GM23248 (cell line): ENCODE data around the gene RASSF5. TPM values are rescaled to one million over a fixed set of nuclear protein-coding genes. Genes with fewer than 3 reads are reported as not detected.
"Not testable (repeated sequence)": the region's sequence is repeated elsewhere in the genome, so short reads cannot be mapped to it uniquely, and the experiment has no call there.

Experiments
- DNase-seq: peaks from one replicate; pipeline ENCODE4 v3.0.0-alpha.2; 2015
- H2AFZ ChIP-seq: fragments of 200-600 bp; sonication (generic); 2 replicates; pipeline ENCODE4 v1.6.1; 2016; ENCODE audit warnings: antibody characterized with exemption
- H3F3A ChIP-seq: fragments of 200-600 bp; sonication (generic); 2 replicates; pipeline ENCODE4 v1.6.1; 2016; ENCODE audit warnings: mild to moderate bottlenecking, antibody characterized with exemption, mixed run types; ENCODE audit not compliant: insufficient read depth
- H3K27ac ChIP-seq: fragments of 200-600 bp; sonication (generic); 2 replicates; pipeline ENCODE4 v1.5.1; 2016; ENCODE audit warnings: mild to moderate bottlenecking
- H3K27me3 ChIP-seq: fragments of 200-600 bp; sonication (generic); replicated peaks from 2 replicates; pipeline ENCODE4 v1.6.1; 2016; ENCODE audit warnings: mild to moderate bottlenecking; ENCODE audit not compliant: insufficient read depth
- H3K36me3 ChIP-seq: fragments of 200-600 bp; sonication (generic); 2 replicates; pipeline ENCODE4 v1.6.1; 2016; ENCODE audit warnings: low read depth, mild to moderate bottlenecking
- H3K4me1 ChIP-seq: fragments of 200-600 bp; sonication (generic); 2 replicates; pipeline ENCODE4 v1.6.1; 2016; ENCODE audit warnings: mild to moderate bottlenecking; ENCODE audit not compliant: insufficient read depth
- H3K4me2 ChIP-seq: fragments of 200-600 bp; sonication (generic); one replicate; pipeline ENCODE4 v1.6.1; 2016; ENCODE audit warnings: mild to moderate bottlenecking; ENCODE audit not compliant: unreplicated experiment
- H3K4me3 ChIP-seq: fragments of 200-600 bp; sonication (generic); 2 replicates; pipeline ENCODE4 v1.5.1; 2016; ENCODE audit warnings: mild to moderate bottlenecking
- H3K79me2 ChIP-seq: fragments of 200-600 bp; sonication (generic); 2 replicates; pipeline ENCODE4 v1.6.1; 2016; ENCODE audit warnings: mild to moderate bottlenecking; ENCODE audit not compliant: insufficient read depth
- H3K9ac ChIP-seq: fragments of 200-600 bp; sonication (generic); 2 replicates; pipeline ENCODE4 v1.6.1; 2016; ENCODE audit warnings: mild to moderate bottlenecking
- H3K9me2 ChIP-seq: fragments of 200-600 bp; sonication (generic); 2 replicates; pipeline ENCODE4 v1.6.1; 2016; ENCODE audit warnings: mixed run types, mild to moderate bottlenecking, moderate library complexity; ENCODE audit not compliant: insufficient read depth
- H3K9me3 ChIP-seq: fragments of 200-600 bp; sonication (generic); one replicate; pipeline ENCODE4 v1.6.1; 2017; ENCODE audit warnings: low read depth
- H4K20me1 ChIP-seq: fragments of 200-600 bp; sonication (generic); 2 replicates; pipeline ENCODE4 v1.6.0; 2016; ENCODE audit not compliant: insufficient read depth
- EZH2 ChIP-seq: fragments of 200-600 bp; sonication (generic); IDR thresholded peaks from 2 replicates; pipeline ENCODE4 v1.6.1; 2018; ENCODE audit warnings: antibody characterized with exemption, mild to moderate bottlenecking; ENCODE audit not compliant: insufficient read depth, poor library complexity, severe bottlenecking
- EZH2phosphoT487 ChIP-seq: fragments of 200-600 bp; sonication (generic); IDR thresholded peaks from 2 replicates; pipeline ENCODE4 v1.6.1; 2018; ENCODE audit warnings: antibody characterized with exemption, moderate library complexity, mild to moderate bottlenecking, low read depth; ENCODE audit not compliant: insufficient read depth
- whole genome bisulfite sequencing, 2 experiments: methylation state at CpG; one replicate each; pipeline ENCODE4 v1.1.6; 2015 to 2017; ENCODE audit warnings: low lambda C conversion rate in 2 of 2, low coverage in 1 of 2; ENCODE audit errors: missing lambda C conversion rate in 2 of 2; 5-methylcytosine and 5-hydroxymethylcytosine counted together
- in situ Hi-C: fragments of 300-500 bp; cut with MboI; formaldehyde crosslinking; loops from 2 replicates; pipeline ENCODE4 v1.15.0; 2020
- polyA plus RNA-seq: library from polyadenylated mRNA; unstranded; fragments of >200 nt; fragmentation: Nextera tagmentation; extraction: Ambion mirVana; gene quantifications from 2 replicates; pipeline ENCODE4 v1.2.1, GENCODE V29; 2016
- total RNA-seq: library from RNA; depleted of rRNA; stranded (reverse); fragments of >200 nt; shearing (Covaris generic); gene quantifications from 2 replicates; pipeline ENCODE4 v1.2.3, GENCODE V29; 2014

RASSF5 gene
- total and polyA plus RNA-seq, 2 experiments from 2014 or later = 0.22 to 0.48 TPM

DNA sequence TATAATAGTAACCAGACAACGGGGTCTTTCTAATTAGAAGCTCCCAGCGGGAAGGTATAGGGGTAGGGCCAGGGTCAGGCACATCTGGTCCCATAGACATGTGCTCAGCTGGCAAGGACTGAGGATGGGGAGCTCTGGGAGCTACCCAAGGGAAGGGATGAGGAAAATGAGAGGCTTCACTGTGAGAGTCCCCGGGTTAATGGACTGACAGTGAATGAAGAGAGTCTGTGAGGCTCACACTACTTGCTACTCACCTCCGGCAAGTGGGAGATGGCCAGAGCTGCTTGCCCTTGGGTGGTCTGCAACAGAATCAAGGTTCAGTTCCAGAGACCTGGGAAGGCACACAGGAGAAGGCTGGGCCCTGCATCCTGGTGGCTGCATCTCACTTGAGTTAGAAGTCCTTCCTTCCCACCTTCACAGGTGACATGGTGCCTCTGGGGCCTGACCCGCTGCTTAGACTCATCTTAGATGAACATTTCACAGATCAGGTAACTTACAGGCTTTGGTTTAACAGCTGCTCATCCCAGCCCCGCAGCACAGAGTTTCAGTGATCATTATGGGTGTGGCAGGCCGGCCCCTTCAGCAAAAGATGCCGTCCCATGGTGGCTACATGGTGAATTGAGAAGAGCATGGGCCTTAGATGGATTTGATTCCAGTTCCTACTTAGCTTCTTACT is 73.2 kb downstream of the RASSF5 start:
- Histone ChIP-seq H3K4me1 (peaks cover 15% of the 10 kb centered on the region), H3K9me2 (no peaks in the 10 kb centered on the region), H3K9ac (0 out of 2 replicates have a peak overlapping the region, but pooled peaks have one; percentile 11), H2AFZ (no peak overlapping the region), H3K9me3 (no peaks in the 10 kb centered on the region), H3K79me2 (no peaks in the 10 kb centered on the region), H3K27me3 (no peaks in the 10 kb centered on the region), H3F3A (0 out of 2 replicates have a peak, but pooled peaks cover 16% of the 10 kb centered on the region), H3K36me3 (no peaks in the 10 kb centered on the region), H3K4me2 (no peak overlapping the region), H3K4me3 (no peak overlapping the region), H3K27ac (peak overlapping the region; percentile 44), H4K20me1 (no peaks in the 10 kb centered on the region)
- no peak for DNase-seq
- in situ Hi-C loops = loop anchor here (10.0 kb wide), 1 partner anchor 76 kb away; the partner anchor contains the start of gene RASSF5
- no peak for TF ChIP-seq EZH2
- no peak for TF ChIP-seq EZH2phosphoT487
- WGBS, 2 experiments = 76 to 80% methylated on average over 8 of the region's 8 CpGs

DNA sequence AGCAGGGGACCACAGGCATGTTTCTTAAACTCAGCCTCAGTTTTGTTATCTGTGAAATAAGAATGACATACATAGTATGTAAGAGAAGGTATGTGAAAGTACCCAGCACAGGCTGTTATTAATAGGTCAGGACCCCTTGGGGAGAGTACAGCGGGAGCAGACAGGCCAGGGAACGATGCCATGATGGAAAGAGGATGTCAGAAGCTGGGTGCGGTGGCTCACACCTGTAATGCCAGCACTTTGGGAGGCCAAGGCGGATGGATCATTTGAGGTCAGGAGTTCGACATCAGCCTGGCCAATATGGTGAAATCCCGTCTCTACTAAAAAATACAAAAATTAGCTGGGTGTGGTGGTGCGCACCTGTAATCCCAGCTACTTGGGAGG is 73.8 kb downstream of the RASSF5 start:
- H3K4me2 ChIP-seq, H3K79me2 ChIP-seq, H3K9me2 ChIP-seq, H4K20me1 ChIP-seq, H3K9me3 ChIP-seq, H2AFZ ChIP-seq, H3K4me3 ChIP-seq, H3K36me3 ChIP-seq, H3K9ac ChIP-seq, H3K27me3 ChIP-seq, DNase-seq, H3K27ac ChIP-seq: not testable (repeated sequence)
- WGBS, 2 experiments = 95 to 97% methylated on average over 6 to 7 of the region's 7 CpGs
- in situ Hi-C loops = loop anchor here (10.0 kb wide), 1 partner anchor 76 kb away; the partner anchor contains the start of gene RASSF5
- Histone ChIP-seq H3F3A (0 out of 2 replicates have a peak, but pooled peaks cover 16% of the 10 kb centered on the region), H3K4me1 (peaks cover 15% of the 10 kb centered on the region)

DNA sequence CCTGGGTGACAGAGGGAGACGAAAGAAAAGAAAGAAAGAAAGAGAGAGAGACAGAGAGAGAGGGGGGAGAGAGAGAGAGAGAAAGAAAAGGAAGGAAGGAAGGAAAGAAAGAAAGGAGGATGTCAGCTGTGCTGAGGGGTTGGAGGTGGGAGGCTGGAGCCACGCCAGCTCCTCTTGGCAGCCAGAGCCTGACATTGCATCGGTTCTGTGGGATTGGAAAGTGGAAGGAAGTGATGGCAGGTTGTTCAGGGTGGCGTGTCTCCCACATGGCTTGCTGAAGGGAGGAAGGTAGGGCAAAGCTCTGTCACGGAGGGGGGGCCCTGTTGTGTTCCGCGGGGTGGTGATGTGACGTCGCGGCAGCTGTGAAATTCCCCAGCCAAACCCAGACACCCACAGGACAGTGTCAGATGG is 74.2 kb downstream of the RASSF5 start:
- in situ Hi-C loops = loop anchor here (10.0 kb wide), 1 partner anchor 77 kb away; the partner anchor contains the start of gene RASSF5
- no peaks in the 10 kb centered on the region for H3K36me3 ChIP-seq
- no peaks in the 10 kb centered on the region for H3K9me3 ChIP-seq
- H2AFZ ChIP-seq = no peak overlapping the region
- no peak overlapping the region for H3K4me3 ChIP-seq
- H3K9me2 ChIP-seq = no peaks in the 10 kb centered on the region
- WGBS, 2 experiments = 57 to 59% methylated on average over 8 to 10 of the region's 10 CpGs
- TF ChIP-seq EZH2 = no peak
- no peak for TF ChIP-seq EZH2phosphoT487
- H3K4me2 ChIP-seq = no peak overlapping the region
- no peak overlapping the region for H3K27ac ChIP-seq
- H3K79me2 ChIP-seq = no peaks in the 10 kb centered on the region
- H4K20me1 ChIP-seq = no peaks in the 10 kb centered on the region
- H3F3A ChIP-seq = 0 out of 2 replicates have a peak, but pooled peaks cover 16% of the 10 kb centered on the region
- H3K27me3 ChIP-seq = no peaks in the 10 kb centered on the region
- H3K9ac ChIP-seq = no peak overlapping the region
- H3K4me1 ChIP-seq = peaks cover 15% of the 10 kb centered on the region
- no peak for DNase-seq

DNA sequence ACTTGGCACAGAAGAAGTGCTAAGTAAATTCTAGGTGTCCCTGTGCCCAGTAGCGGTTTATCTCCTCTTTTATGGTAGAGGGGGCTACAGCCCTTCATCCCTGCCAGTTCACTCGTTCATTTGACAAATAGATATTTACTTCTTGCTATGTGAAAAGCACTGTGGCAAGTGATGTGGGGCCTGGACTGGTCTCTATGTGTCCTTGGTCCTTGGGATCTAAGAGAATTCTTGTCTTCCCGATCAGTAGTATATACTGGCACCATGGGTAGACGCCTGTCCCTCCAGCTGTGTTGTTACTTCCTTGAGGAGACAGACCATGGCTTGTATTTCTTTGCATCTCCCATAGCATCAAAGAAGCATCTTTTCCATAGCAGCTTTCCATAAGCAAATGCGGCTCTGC is 75.2 kb downstream of the RASSF5 start:
- Histone ChIP-seq H3F3A (0 out of 2 replicates have a peak, but pooled peaks cover 16% of the 10 kb centered on the region), H3K4me3 (no peak overlapping the region), H3K27ac (no peak overlapping the region), H3K27me3 (no peaks in the 10 kb centered on the region), H4K20me1 (no peaks in the 10 kb centered on the region), H3K79me2 (no peaks in the 10 kb centered on the region), H3K9ac (no peak overlapping the region), H2AFZ (no peak overlapping the region), H3K9me3 (no peaks in the 10 kb centered on the region), H3K4me1 (peaks cover 15% of the 10 kb centered on the region), H3K9me2 (no peaks in the 10 kb centered on the region), H3K4me2 (no peak overlapping the region), H3K36me3 (no peaks in the 10 kb centered on the region)
- in situ Hi-C loops = loop anchor here (10.0 kb wide), 1 partner anchor 78 kb away; the partner anchor contains the start of gene RASSF5
- TF ChIP-seq EZH2 = no peak
- no peak for TF ChIP-seq EZH2phosphoT487
- WGBS, 2 experiments = 79 to 81% methylated on average over 5 of the region's 5 CpGs
- no peak for DNase-seq
